ENCODE data around the gene PRKCH.

Gene PRKCH

DNA sequence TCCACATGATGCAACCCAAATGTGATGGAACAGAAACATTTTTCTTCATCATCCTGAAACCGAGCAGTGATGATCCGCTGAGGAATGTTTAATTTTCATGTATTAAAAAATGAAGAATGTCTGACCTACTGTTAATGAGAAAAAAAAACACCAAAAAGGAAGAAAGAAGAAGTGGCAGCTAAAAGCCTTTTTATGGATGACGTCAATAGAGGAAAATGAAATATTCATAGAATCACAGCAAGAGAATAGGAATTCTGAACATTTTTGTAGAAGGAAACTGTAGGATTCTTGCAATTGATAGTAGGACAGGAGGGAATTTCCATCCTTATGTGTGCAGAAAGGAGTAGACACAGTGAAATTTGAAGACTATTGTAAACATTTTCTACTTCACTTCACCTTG lies 112.9 kb downstream of the PRKCH start:
- DNase-seq, result no peak

GRCh38 chr14:61435563-61436337 lies 114.4 kb downstream of the PRKCH start:
- DNase-seq, result no peak

DNA sequence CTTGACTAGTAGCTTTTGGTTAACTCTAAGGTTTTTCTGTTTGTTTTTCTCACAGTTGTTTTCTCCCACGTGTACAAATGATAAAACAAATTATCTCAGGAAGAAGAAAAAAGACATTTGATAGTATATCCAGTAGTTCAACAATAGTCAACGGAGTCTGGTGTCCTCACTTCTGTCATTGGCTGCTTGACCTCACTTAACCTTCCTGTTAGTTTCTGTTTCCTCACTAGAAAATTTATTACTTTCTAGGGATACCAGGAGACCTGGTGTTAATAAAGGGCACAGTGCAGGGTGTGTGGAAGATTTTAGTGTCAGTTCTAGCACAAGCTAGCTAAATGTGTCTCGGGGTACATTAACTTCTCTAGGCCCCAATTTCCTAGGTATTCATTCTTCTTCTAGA lies 116.0 kb downstream of the PRKCH start:
- no peak for DNase-seq

GRCh38 chr14:61438036-61438435 lies 116.7 kb downstream of the PRKCH start:
- no peak for DNase-seq

DNA sequence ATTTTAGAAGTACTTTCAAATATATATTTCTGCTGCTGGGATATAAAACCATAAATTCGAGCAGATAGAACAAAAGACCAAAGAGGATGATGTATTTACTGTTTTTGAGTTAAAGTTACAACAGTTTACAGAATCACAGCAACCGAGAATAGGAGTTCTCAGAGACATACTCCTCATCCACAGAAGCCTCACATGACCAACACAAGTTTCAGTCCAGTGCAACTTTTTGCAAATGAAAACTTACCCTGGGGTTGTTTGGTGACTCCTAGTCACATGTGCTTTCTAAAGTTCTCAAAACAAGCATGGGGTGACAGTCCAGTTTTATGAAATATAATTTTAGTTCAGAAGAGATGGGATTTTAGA lies 117.1 kb downstream of the PRKCH start:
- DNase-seq, result no peak

DNA sequence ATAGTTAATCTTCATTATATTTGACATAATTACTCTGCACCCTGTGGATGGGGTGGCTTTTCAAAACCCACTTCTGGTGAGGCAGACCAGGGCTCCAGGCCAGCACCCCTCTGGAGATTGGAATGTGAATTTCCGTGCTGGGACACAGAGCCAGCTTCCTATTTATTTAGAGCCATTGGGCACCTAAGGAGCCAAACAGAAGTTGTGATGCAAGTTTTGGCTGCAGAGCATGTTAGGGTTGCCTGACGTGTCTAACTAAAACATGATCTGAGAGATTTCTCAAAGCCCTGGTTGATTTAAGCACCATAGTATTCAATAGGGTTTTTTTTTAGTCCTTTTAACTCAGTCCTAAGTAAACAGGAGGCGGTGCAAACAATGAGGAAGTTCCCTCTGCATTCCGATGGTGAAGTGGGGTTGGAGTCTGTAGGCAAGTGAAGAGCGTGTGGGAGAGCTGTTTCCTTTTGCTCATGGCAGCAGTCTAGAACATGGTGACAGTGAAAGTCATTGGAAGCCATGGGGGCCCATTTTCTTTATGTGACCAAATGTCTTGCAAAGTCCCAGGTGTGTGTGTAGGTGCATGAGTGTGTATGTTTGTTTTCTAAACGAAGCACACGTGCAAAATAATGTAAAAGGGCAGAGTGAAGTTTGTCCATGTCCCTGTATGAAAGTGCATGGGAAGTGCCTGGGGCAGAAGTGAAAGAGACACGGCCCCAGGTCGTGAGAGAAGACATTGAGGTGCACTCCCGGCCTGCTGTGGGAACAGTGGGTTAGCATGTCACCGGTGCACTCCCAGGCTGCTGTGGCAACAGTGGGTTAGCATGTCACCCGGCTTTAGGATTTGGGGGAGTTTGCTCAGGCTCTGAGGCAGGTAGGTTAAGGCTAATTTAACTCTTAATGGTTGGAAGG lies 117.7 kb downstream of the PRKCH start:
- peak; percentile 33 for DNase-seq

DNA sequence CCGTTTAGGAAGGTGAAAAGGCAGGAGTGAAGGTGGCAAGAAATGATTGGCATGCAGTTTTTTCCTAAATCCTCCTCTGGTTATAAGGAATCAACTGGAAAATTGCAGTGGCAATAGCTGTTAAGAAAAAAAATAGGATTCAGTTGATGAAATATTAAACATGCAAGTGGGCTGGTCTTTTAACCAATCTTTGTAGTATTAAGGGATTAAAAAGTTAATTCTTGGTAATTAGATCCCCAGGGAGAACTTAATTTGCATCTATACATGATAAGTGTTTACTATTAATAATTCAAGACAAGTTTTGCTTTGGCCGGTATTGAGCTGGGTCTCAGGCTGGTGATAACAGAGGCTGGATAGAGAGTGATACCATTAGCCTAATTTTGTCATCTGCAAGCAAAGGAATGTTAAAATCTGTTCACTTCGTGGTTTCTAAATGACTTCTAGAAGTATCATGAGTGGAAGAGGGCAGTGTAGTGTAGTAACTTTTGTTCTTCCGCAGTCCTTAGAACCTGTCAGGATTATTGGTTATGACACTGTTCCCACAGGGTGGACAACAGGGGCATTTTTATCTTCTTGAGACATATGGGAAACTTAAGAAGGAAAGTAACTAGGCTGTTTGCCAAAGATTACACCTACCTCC lies 118.5 kb downstream of the PRKCH start:
- DNase-seq, result no peak

DNA sequence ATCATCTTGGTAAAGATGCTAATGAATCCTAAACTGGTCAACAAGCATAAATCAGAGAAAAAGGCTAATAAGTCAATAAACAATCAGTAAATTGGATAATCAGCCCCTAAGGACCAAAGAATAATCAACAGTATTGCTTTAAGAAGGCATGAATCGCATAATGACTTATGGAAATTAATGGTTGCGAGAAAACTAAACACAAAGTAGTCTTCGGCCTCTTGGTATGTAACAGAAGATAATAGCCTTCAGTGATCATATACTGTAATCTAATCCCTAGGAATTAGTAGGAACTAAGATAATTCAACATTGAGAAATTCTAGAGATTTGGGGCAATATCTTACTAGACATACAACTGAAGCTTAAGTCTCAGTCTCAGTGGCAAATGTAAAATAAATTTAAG lies 122.1 kb downstream of the PRKCH start:
- no peak for DNase-seq

GRCh38 chr14:61444215-61444768 lies 122.9 kb downstream of the PRKCH start:
- peak; percentile 69 for DNase-seq

GRCh38 chr14:61451491-61451890 lies 130.1 kb downstream of the PRKCH start:
- no peak for DNase-seq

DNA sequence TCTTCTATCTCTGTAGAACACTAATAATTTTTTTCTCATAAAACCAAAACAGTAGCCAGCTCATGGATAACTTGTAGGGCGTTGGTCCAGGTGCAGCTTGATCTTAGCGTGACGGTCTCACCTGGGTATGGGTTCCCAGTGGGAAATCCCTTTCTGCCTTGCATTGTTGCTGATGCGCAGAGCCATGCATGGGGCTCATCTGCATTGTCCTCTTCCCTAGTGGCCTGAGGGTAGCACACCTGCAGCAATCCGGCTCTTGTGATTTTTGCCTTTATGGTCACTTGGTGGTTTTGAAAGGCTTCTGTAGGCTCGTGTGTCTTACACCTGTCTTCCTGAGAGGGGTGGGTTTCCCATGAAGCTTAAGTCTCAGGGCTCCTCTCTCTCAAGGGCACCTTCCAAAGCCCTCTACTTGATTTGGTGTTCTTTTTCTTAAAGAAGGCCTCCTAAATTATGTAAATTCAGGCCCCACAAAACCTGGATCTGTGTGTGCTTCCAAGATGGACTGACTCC lies 130.6 kb downstream of the PRKCH start:
- no peak for DNase-seq

DNA sequence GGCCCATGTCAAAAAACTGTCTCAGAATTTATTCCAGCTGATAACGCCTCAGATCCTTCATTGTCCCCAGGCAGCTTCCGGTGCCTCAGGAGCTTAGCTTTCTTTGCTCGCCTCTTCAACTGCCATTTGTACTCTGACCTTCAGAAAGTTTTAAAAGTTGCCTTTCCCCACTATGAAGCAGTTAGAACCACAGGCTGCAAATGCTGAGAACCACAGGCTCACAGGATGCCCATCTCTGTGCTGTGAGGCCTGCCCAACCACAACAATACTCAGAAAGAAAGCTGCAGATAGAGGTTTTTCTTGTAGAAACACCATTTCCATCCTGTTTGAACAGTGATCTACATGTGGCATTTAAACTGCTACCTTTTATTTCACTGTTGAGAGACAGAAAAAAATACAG lies 131.1 kb downstream of the PRKCH start:
- no peak for DNase-seq

DNA sequence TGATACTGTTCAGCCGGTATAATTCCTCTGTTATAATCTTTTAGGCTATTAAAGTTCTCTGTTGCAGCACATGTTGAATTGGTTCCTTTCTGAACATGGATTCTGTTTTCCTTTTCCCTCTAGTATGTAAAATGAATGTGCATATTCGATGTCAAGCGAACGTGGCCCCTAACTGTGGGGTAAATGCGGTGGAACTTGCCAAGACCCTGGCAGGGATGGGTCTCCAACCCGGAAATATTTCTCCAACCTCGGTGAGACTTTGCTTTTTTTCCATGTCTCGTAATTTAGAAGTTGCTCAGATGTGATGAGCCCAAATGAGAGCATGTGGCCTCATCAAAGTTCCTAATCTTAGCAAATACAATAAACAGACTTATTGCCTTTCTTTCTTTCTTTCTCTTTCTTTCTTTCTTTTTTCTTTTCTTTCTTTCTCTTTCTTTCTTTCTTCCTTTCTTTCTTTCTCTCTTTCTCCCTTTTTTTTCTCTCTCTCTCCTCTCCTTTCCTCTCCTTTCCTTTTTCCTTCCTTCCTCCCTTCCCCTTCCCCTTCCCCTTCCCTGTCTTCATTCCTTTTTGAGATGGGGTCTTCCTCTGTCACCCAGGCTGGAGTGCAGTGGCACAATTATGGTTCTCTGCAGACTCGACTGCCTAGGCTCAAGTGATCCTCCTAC lies 131.9 kb downstream of the PRKCH start:
- DNase-seq, result no peak

GRCh38 chr14:61454545-61454944 lies 133.2 kb downstream of the PRKCH start:
- DNase-seq, result no peak

GRCh38 chr14:61455351-61455750 lies 134.0 kb downstream of the PRKCH start:
- DNase-seq, result no peak

DNA sequence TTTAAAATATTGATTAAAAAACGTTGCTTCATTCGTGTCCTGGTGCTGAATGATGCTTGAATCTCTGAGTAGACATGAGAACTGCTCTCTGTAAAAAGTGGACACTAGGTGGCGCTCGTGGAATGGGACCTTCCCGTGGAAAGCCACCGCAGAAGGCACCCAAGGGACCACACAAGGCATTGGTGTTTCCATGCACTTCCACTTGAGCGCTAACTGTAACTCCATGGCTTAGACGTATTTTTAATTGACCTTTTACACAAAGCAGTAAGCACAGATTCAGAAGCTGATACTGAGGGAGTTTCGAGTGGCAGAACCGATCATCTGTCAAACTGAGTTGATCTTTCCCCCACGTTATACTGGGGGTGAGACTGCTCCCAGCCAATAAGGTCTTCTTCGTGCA lies 135.3 kb downstream of the PRKCH start:
- DNase-seq, result peak; percentile 77

DNA sequence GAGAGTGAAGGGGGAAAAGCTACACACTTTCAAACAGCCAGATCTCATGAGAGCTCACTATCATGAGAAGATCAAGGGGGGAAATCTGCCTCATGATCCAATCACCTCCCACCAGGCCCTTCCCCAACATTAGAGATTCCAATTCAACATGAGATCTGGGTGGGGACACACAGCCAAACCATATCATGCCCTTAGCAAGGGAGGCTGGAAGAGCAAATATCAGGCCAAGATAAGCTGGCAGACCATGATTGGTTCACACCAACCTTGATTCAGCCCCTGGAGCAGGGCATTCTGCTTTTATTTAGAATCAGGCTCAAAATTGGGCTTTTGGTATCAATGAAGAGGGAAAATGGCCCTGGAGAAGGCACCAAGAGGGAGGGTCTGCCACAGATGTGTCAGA lies 137.4 kb downstream of the PRKCH start:
- no peak for DNase-seq

DNA sequence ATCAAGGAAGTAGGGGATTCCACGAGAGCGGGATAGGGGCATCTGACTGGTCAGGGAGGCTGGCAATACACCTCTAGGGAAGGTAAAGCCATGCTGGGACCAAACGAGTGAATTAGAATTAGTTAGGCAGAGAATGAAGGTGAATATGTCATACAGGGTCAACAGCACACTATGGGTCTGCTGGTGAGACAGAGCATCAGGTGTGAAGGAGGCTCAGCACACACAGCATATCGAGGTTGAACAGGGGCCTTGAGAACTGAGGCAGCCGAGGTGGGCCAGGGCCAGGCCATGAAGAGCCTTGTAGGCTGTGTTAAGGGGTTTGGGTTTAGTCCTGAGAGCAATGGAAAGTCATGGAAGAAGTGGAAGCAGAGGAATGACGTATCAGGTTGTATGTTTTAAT lies 137.8 kb downstream of the PRKCH start:
- DNase-seq, result no peak

GRCh38 chr14:61460063-61460462 lies 138.7 kb downstream of the PRKCH start:
- DNase-seq, result no peak

GRCh38 chr14:61460718-61461611 lies 139.6 kb downstream of the PRKCH start:
- DNase-seq, result peak; percentile 29

DNA sequence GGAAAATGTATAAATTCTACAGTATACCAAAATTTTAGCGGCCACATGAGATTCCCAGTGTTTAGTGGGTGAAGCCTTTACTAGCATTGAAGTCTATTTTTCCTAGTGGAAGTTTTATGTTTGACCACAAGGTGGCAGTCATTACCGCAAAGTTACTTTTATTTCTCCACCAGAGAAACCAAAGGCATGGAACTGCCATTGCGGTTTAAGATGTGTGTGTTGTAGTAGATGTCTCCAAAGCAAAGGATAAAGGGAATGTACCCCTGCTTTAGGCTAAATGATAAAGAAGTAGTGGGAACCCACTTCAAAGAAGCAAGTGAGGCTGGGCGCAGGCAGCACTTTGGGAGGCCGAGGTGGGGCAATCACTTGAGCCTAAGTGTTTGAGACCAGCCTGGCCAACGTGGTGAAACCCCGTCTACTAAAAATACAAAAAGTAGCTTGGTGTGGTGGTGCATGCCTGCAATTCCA lies 140.5 kb downstream of the PRKCH start:
- DNase-seq, result peak; percentile 71

All from OCI-M1 (cell line).